ENCODE results near the gene NRXN3.

Gene NRXN3

GRCh38 chr14:78834766-78835451, 664.7 kb downstream of the NRXN3 start:
- no peak for DNase-seq (ENCODE audit: low read depth)

GRCh38 chr14:78835909-78836308, 665.7 kb downstream of the NRXN3 start:
- no peak for DNase-seq (ENCODE audit: low read depth)

GRCh38 chr14:78836777-78837176, 666.6 kb downstream of the NRXN3 start:
- DNase-seq (ENCODE audit: low read depth): peak; percentile 36

- no peak for DNase-seq (ENCODE audit: low read depth)
Observed at GRCh38 chr14:78838959-78839358, 668.8 kb downstream of the NRXN3 start.

GRCh38 chr14:78840898-78841297, 670.7 kb downstream of the NRXN3 start:
- no peak for DNase-seq (ENCODE audit: low read depth)

GRCh38 chr14:78847801-78848200, 677.6 kb downstream of the NRXN3 start:
- DNase-seq (ENCODE audit: low read depth): no peak

- DNase-seq (ENCODE audit: low read depth): no peak
Observed at GRCh38 chr14:78848234-78848820, 678.2 kb downstream of the NRXN3 start.

GRCh38 chr14:78849952-78850351, 679.8 kb downstream of the NRXN3 start:
- no peak for DNase-seq (ENCODE audit: low read depth)

GRCh38 chr14:78851189-78851588, 681.0 kb downstream of the NRXN3 start:
- DNase-seq (ENCODE audit: low read depth): no peak

- no peak for DNase-seq (ENCODE audit: low read depth)
Observed at GRCh38 chr14:78852040-78852439, 681.9 kb downstream of the NRXN3 start.

- DNase-seq (ENCODE audit: low read depth): no peak
Observed at GRCh38 chr14:78857974-78858373, 687.8 kb downstream of the NRXN3 start.

GRCh38 chr14:78863143-78863542, 693.0 kb downstream of the NRXN3 start:
- peak; percentile 2 for DNase-seq (ENCODE audit: low read depth)

GRCh38 chr14:78872837-78873236, 702.7 kb downstream of the NRXN3 start:
- no peak for DNase-seq (ENCODE audit: low read depth)

GRCh38 chr14:78873581-78873980, 703.4 kb downstream of the NRXN3 start:
- DNase-seq (ENCODE audit: low read depth): no peak

- no peak for DNase-seq (ENCODE audit: low read depth)
Observed at GRCh38 chr14:78875049-78875448, 704.9 kb downstream of the NRXN3 start.

GRCh38 chr14:78885884-78886283, 715.7 kb downstream of the NRXN3 start:
- DNase-seq (ENCODE audit: low read depth): no peak

- no peak for DNase-seq (ENCODE audit: low read depth)
Observed at GRCh38 chr14:78897443-78897842, 727.3 kb downstream of the NRXN3 start.

- DNase-seq (ENCODE audit: low read depth): peak; percentile 18
Observed at GRCh38 chr14:78902010-78902623, 731.9 kb downstream of the NRXN3 start.

- DNase-seq (ENCODE audit: low read depth): no peak
Observed at GRCh38 chr14:78904094-78904493, 733.9 kb downstream of the NRXN3 start.

- DNase-seq (ENCODE audit: low read depth): no peak
Observed at GRCh38 chr14:78917462-78917861, 747.3 kb downstream of the NRXN3 start.

GRCh38 chr14:78921856-78922255, 751.7 kb downstream of the NRXN3 start:
- DNase-seq (ENCODE audit: low read depth): peak; percentile 12

GRCh38 chr14:78927261-78927660, 757.1 kb downstream of the NRXN3 start:
- no peak for DNase-seq (ENCODE audit: low read depth)

GRCh38 chr14:78933166-78933565, 763.0 kb downstream of the NRXN3 start:
- no peak for DNase-seq (ENCODE audit: low read depth)
